GM21381 (cell line): Measurements from ENCODE around the gene ELOVL7.
"Not testable (repeated sequence)": the region's sequence is repeated elsewhere in the genome, so short reads cannot be mapped to it uniquely, and the experiment has no call there.

Experiments used
- ATAC-seq: cut with Tn5 transposase; IDR thresholded peaks from one replicate; pipeline ENCODE4 v1.9.1; 2021; ENCODE audit warnings: mild to moderate bottlenecking, moderate library complexity; ENCODE audit not compliant: unreplicated experiment

The ELOVL7 gene

GRCh38 chr5:60718166-60718892 is 125.7 kb downstream of the ELOVL7 start:
- ATAC-seq = no peak

DNA sequence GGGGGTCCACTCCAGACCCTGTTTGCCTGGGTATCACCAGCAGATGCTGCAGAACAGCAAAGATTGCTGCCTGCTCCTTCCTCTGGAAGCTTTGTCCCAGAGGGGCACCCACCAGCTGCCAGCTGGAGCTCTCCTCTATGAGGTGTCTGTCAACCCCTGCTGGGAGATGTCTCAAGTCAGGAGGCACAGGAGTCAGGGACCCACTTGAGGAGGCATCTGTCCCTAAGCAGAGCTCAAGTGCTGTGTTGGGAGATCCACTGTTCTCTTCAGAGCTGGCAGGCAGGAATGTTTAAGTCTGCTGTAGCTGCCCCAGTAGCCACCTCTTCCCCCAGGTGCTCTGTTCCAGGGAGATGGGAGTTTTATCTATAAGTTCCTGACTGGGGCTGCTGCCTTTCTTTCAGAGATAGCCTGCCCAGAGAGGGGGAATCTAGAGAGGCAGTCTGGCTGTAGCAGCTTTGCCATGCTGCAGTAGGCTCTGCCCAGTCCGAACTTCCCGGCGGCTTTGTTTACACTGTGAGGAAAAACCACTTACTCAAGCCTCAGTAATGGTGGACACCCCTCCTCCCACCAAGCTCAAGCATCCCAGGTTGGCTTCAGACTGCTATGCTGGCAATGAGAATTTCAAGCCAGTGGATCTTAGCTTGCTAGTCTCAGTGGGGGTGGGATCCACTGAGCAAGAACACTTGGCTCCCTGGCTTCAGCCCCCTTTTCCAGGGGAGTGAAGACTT is 128.7 kb downstream of the ELOVL7 start:
- ATAC-seq = not testable (repeated sequence)

- ATAC-seq = no peak
Measured at GRCh38 chr5:60712950-60713349, 131.1 kb downstream of the ELOVL7 start.

DNA sequence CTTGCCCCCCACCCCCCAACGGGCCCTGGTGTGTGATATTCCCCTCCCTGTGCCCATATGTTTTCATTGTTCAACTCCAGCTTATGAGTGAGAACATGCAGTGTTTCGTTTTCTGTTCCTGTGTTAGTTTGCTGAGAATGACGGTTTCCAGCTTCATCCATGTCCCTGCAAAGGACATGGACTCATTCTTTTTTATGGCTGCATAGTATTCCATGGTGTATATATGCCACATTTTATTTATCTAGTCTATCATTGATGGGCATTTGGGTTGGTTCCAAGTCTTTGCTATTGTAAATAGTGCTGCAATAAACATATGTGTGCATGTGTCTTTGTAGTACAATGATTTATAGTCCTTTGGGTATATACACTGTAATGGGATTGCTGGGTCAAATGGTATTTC is 132.2 kb downstream of the ELOVL7 start:
- not testable (repeated sequence) for ATAC-seq

GRCh38 chr5:60710362-60710761 is 133.7 kb downstream of the ELOVL7 start:
- no peak for ATAC-seq

GRCh38 chr5:60705144-60705543 is 138.9 kb downstream of the ELOVL7 start:
- no peak for ATAC-seq

DNA sequence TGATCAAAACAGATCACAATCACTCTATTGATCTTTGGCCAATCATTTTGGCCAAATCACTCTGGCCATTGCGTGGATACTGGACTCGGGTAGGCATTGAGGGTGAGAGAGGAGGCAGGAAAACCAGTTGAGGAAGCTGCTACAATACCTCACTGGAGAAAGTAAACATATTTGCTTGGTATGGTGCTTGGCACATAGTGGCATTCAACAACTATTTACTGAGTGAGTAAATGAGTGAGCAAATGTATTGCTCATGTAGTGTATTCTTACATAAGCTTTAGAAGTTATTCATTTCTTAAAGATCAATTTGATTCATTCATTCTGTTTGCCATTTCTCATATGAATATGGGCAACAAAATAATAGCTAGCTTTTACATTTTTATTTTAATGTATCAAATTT is 140.1 kb downstream of the ELOVL7 start:
- ATAC-seq = no peak
